ENCODE measurements around the gene TMEM145.
"Not testable (repeated sequence)": the region's sequence is repeated elsewhere in the genome, so short reads cannot be mapped to it uniquely, and the experiment has no call there.

TMEM145 gene

GRCh38 chr19:42316223-42317211 is 3.4 kb downstream of the TMEM145 start:
- DNase-seq = no peak

- no peak for DNase-seq
Measured at GRCh38 chr19:42317535-42317934, 4.4 kb downstream of the TMEM145 start.

- no peak for DNase-seq
Measured at GRCh38 chr19:42322305-42322704, 9.2 kb downstream of the TMEM145 start.

- DNase-seq = no peak
Measured at GRCh38 chr19:42323473-42323851, 10.4 kb downstream of the TMEM145 start.

GRCh38 chr19:42323852-42324654 is 10.9 kb downstream of the TMEM145 start:
- peak; percentile 33 for DNase-seq

GRCh38 chr19:42324655-42325307 is 11.7 kb downstream of the TMEM145 start:
- DNase-seq = no peak

- DNase-seq = peak; percentile 99
Measured at GRCh38 chr19:42325308-42325895, 12.3 kb downstream of the TMEM145 start, which contains the start of gene MEGF8. Gene MEGF8, plus strand, starts transcription at chr19:42325635. Its CDS starts 609 bp downstream, at chr19:42326244.

GRCh38 chr19:42325896-42326771 is 13.0 kb downstream of the TMEM145 start:
- peak; percentile 29 for DNase-seq

- DNase-seq = no peak
Measured at GRCh38 chr19:42326969-42327368, 13.9 kb downstream of the TMEM145 start.

GRCh38 chr19:42327381-42327780 is 14.3 kb downstream of the TMEM145 start:
- DNase-seq = no peak

GRCh38 chr19:42328106-42328505 is 15.0 kb downstream of the TMEM145 start:
- no peak for DNase-seq

GRCh38 chr19:42328854-42329253 is 15.7 kb downstream of the TMEM145 start:
- DNase-seq = no peak

- no peak for DNase-seq
Measured at GRCh38 chr19:42330241-42330711, 17.2 kb downstream of the TMEM145 start.

GRCh38 chr19:42331333-42331732 is 18.2 kb downstream of the TMEM145 start:
- DNase-seq = not testable (repeated sequence)

- DNase-seq = no peak
Measured at GRCh38 chr19:42332059-42332458, 18.9 kb downstream of the TMEM145 start.

GRCh38 chr19:42333018-42333417 is 19.9 kb downstream of the TMEM145 start:
- no peak for DNase-seq

- no peak for DNase-seq
Measured at GRCh38 chr19:42333975-42334696, 21.0 kb downstream of the TMEM145 start.

- no peak for DNase-seq
Measured at GRCh38 chr19:42334697-42335373, 21.7 kb downstream of the TMEM145 start.

- no peak for DNase-seq
Measured at GRCh38 chr19:42335374-42335936, 22.3 kb downstream of the TMEM145 start.

GRCh38 chr19:42335971-42336370 is 22.9 kb downstream of the TMEM145 start:
- DNase-seq = no peak
